PFSK-1 (cell line): ENCODE results near the gene CDAN1.

Source experiments
- FOXP2 ChIP-seq: optimal IDR thresholded peaks from 2 replicates; pipeline ENCODE3; 2011; ENCODE audit warnings: borderline replicate concordance, control low read depth, inconsistent platforms; ENCODE audit not compliant: insufficient read depth; ENCODE audit errors: extremely low read length, extremely low read depth
- POLR2AphosphoS5 ChIP-seq: IDR thresholded peaks from 2 replicates; pipeline ENCODE4 v1.6.1; 2012; ENCODE audit warnings: low read depth, mild to moderate bottlenecking, control low read depth, low read length, moderate library complexity
- REST ChIP-seq, 2 experiments: IDR thresholded peaks; 2 replicates each; pipeline versions ENCODE4 v1.6.1 to v1.8.0; 2011 to 2012; ENCODE audit warnings: low read depth in 2 of 2, low read length in 2 of 2, control low read depth in 1 of 2, inconsistent platforms in 1 of 2, mild to moderate bottlenecking in 1 of 2, moderate library complexity in 1 of 2; ENCODE audit not compliant: insufficient read depth in 1 of 2
- SIN3A ChIP-seq: IDR thresholded peaks from 2 replicates; pipeline ENCODE4 v1.6.1; 2012; ENCODE audit warnings: mild to moderate bottlenecking, low read length, moderate library complexity, borderline replicate concordance; ENCODE audit not compliant: insufficient read depth
- TAF1 ChIP-seq: IDR thresholded peaks from 2 replicates; pipeline ENCODE4 v1.6.1; 2012; ENCODE audit warnings: low read length, control low read depth, borderline replicate concordance; ENCODE audit not compliant: insufficient read depth

CDAN1 gene

GRCh38 chr15:42693496-42693895, 43.4 kb downstream of the CDAN1 start:
- TF ChIP-seq POLR2AphosphoS5 (no peak), FOXP2 (no peak), REST (IDR thresholded peaks at IDR 0.05; ENCODE audit: insufficient read depth in 1 of 2, low read depth in 2 of 2, low read length in 2 of 2) (no peak), SIN3A (no peak), TAF1 (no peak)

- TF ChIP-seq REST (IDR thresholded peaks at IDR 0.05; ENCODE audit: insufficient read depth in 1 of 2, low read depth in 2 of 2, low read length in 2 of 2) (no peak), TAF1 (no peak), SIN3A (no peak), POLR2AphosphoS5 (no peak), FOXP2 (no peak)
Measured at GRCh38 chr15:42692997-42693396, 43.9 kb downstream of the CDAN1 start.

GRCh38 chr15:42692536-42692935, 44.4 kb downstream of the CDAN1 start:
- no peak for TF ChIP-seq REST (IDR thresholded peaks at IDR 0.05; ENCODE audit: insufficient read depth in 1 of 2, low read depth in 2 of 2, low read length in 2 of 2)
- no peak for TF ChIP-seq POLR2AphosphoS5
- TF ChIP-seq TAF1 = no peak
- TF ChIP-seq SIN3A = no peak
- TF ChIP-seq FOXP2 = no peak

- TF ChIP-seq SIN3A (no peak), TAF1 (no peak), FOXP2 (no peak), REST (IDR thresholded peaks at IDR 0.05; ENCODE audit: insufficient read depth in 1 of 2, low read depth in 2 of 2, low read length in 2 of 2) (no peak), POLR2AphosphoS5 (no peak)
Measured at GRCh38 chr15:42691770-42692169, 45.2 kb downstream of the CDAN1 start.

- TF ChIP-seq FOXP2 (no peak), REST (IDR thresholded peaks at IDR 0.05; ENCODE audit: insufficient read depth in 1 of 2, low read depth in 2 of 2, low read length in 2 of 2) (no peak), POLR2AphosphoS5 (no peak), TAF1 (no peak), SIN3A (no peak)
Measured at GRCh38 chr15:42691308-42691707, 45.6 kb downstream of the CDAN1 start.
